HPDE6-E6E7 (cell line): Measurements from ENCODE around the gene PRSS12.

Source experiments
- DNase-seq: peaks from one replicate; pipeline ENCODE4 v3.0.0; 2011; ENCODE audit warnings: missing footprints; ENCODE audit errors: extremely low spot score

Gene PRSS12

GRCh38 chr4:118356731-118357130 is 3.9 kb upstream of the PRSS12 start:
- DNase-seq = no peak

- DNase-seq = no peak
These were observed 3.3 kb upstream of the PRSS12 start for GRCh38 chr4:118356111-118356510.

GRCh38 chr4:118354913-118355312 is 2.1 kb upstream of the PRSS12 start:
- no peak for DNase-seq

- no peak for DNase-seq
These were observed 779 bp upstream of the PRSS12 start for GRCh38 chr4:118353534-118354030.

GRCh38 chr4:118351851-118352827 is 664 bp downstream of the PRSS12 start:
- no peak for DNase-seq

GRCh38 chr4:118350961-118351360 is 1.8 kb downstream of the PRSS12 start:
- DNase-seq = no peak

- peak; percentile 88 for DNase-seq
These were observed 3.9 kb downstream of the PRSS12 start for GRCh38 chr4:118348886-118349285.

GRCh38 chr4:118346495-118346894 is 6.3 kb downstream of the PRSS12 start:
- no peak for DNase-seq

GRCh38 chr4:118345813-118346212 is 7.0 kb downstream of the PRSS12 start:
- no peak for DNase-seq

GRCh38 chr4:118344801-118345200 is 8.0 kb downstream of the PRSS12 start:
- no peak for DNase-seq

GRCh38 chr4:118343501-118343900 is 9.3 kb downstream of the PRSS12 start:
- DNase-seq = no peak

GRCh38 chr4:118340109-118340508 is 12.7 kb downstream of the PRSS12 start:
- no peak for DNase-seq

- DNase-seq = no peak
These were observed 13.6 kb downstream of the PRSS12 start for GRCh38 chr4:118338981-118339765.

- no peak for DNase-seq
These were observed 14.3 kb downstream of the PRSS12 start for GRCh38 chr4:118338518-118338917.

- no peak for DNase-seq
These were observed 14.8 kb downstream of the PRSS12 start for GRCh38 chr4:118337954-118338353.

- no peak for DNase-seq
These were observed 17.0 kb downstream of the PRSS12 start for GRCh38 chr4:118335774-118336173.

GRCh38 chr4:118335324-118335723 is 17.5 kb downstream of the PRSS12 start:
- DNase-seq = no peak

- DNase-seq = no peak
These were observed 21.5 kb downstream of the PRSS12 start for GRCh38 chr4:118331352-118331751.

GRCh38 chr4:118329849-118330248 is 23.0 kb downstream of the PRSS12 start:
- DNase-seq = no peak

- no peak for DNase-seq
These were observed 25.1 kb downstream of the PRSS12 start for GRCh38 chr4:118327554-118328241.

- no peak for DNase-seq
These were observed 26.2 kb downstream of the PRSS12 start for GRCh38 chr4:118326585-118326984.

GRCh38 chr4:118325431-118325830 is 27.4 kb downstream of the PRSS12 start:
- no peak for DNase-seq
